ENCODE results near the gene PAK6. TPM values are rescaled to one million over a fixed set of nuclear protein-coding genes. Genes with fewer than 3 reads are reported as not detected.

Gene PAK6
- 5.7 TPM for total RNA-seq
- long read RNA-seq, partial matches to known transcripts: 5 of 9 reads
- long read RNA-seq, other reads (novel, unspliced or antisense): 4 of 9 reads

DNA sequence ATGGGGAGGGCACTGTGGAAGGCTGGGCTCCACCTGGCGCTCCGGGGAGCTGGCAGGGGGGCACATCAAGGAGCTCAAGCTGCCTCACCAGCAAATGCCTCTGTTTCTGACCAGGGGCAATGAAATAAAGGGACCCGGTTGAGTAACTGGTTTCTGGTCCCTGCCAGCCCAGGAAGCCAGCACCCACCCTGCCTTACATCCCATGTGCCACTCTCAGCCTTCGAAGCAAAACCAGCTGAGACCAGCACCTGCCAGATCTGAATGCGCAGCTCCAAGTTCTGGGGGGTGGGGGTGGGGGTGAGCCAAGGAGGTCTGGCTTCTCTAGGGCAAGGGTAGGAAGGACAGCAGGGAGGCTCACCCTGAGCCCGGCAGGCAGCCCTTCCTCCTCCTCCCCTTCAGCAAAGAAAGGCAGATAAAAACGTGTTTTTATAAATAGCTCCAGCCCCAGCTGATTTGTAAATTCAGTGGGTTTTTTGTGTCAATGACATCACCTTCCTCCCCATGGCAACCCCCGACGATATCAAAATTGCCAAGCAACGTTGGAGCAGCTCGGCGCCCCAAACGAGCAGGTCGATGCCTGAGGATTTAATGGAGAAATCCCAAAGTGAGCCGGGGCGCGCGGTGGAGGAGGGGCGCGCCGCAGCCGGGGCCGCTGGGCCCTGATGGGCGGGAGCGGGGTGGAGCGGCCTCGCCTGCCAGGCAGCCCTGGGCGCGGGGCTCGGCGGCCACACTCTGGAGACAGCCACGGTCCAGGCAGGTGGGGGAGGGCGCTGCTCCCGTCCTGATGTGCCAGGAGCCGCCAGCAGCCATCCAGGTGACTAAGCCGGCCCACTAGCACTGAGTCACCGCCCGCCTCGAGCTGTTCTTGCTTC lies at the start of gene PAK6:
Gene PAK6 (plus strand): TSS at position 532 of the 872 bp plus-strand sequence. CDS start 25,723 bp downstream, outside the sequence.
- Histone ChIP-seq H3K9me3 (no peaks in the 10 kb centered on the region), H3K27ac (no peak within 1 kb of the TSS), H3K27me3 (peaks cover 11% of the 10 kb centered on the region), H3K4me3 (peak within 1 kb of the TSS; percentile 17), H3K4me1 (no peaks in the 10 kb centered on the region), H3K36me3 (no peaks in the 10 kb centered on the region)
- intact Hi-C loops (cut with DNase I): no loop called here
- TF ChIP-seq, protein P1, sequence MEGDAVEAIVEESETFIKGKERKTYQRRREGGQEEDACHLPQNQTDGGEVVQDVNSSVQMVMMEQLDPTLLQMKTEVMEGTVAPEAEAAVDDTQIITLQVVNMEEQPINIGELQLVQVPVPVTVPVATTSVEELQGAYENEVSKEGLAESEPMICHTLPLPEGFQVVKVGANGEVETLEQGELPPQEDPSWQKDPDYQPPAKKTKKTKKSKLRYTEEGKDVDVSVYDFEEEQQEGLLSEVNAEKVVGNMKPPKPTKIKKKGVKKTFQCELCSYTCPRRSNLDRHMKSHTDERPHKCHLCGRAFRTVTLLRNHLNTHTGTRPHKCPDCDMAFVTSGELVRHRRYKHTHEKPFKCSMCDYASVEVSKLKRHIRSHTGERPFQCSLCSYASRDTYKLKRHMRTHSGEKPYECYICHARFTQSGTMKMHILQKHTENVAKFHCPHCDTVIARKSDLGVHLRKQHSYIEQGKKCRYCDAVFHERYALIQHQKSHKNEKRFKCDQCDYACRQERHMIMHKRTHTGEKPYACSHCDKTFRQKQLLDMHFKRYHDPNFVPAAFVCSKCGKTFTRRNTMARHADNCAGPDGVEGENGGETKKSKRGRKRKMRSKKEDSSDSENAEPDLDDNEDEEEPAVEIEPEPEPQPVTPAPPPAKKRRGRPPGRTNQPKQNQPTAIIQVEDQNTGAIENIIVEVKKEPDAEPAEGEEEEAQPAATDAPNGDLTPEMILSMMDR (IDR thresholded peaks at IDR 0.05): no peak
- DNase-seq (peak; percentile 84), ATAC-seq (peak; percentile 83)

DNA sequence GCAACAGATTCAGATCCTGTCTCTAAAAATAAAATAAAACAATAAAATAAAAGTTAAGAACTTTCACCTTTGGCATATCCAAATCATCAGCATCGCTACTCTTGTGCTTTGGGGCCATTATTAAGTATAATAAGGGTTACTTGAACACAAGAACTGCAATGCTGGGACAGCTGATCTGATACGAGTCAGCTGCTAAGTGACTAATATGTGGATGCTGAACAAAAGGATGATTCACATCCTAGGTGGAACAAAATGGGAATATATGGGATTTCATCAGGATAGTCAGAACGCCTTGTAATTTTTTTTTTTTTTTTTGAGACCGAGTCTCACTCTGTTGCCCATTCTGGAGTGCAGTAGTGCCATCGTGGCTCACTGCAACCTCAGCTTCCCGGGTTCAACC lies 48.3 kb upstream of the PAK6 start:
- Histone ChIP-seq H3K27ac (no peak overlapping the region), H3K27me3 (no peaks in the 10 kb centered on the region), H3K36me3 (no peaks in the 10 kb centered on the region), H3K9me3 (no peaks in the 10 kb centered on the region), H3K4me3 (no peak overlapping the region), H3K4me1 (no peaks in the 10 kb centered on the region)
- DNase-seq (no peak), ATAC-seq (no peak)
- TF ChIP-seq, protein P1 (IDR thresholded peaks at IDR 0.05): no peak
- intact Hi-C loops (cut with DNase I): no loop called here

DNA sequence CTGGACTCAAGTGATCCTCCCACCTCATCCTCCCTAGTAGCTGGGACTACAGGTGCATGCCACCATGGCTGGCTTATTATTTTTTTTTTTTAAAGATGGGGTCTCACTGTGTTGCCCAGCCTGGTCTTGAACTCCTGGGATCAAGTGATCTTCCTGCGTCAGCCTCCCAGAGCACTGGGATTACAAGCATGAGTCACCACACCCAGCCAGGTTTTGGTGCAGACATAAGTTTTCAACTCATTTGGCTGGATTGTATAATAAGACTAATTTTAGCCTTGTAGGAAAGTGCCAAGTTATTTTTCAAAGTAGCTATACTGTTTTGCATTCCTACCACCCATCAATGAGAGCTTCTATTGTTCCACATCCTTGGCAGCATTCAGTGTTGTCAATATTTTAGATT lies 45.9 kb upstream of the PAK6 start:
- DNase-seq (no peak), ATAC-seq (no peak)
- no peaks in the 10 kb centered on the region for H3K27me3 ChIP-seq
- H3K36me3 ChIP-seq: no peaks in the 10 kb centered on the region
- H3K4me3 ChIP-seq: no peak overlapping the region
- no peaks in the 10 kb centered on the region for H3K9me3 ChIP-seq
- no peaks in the 10 kb centered on the region for H3K4me1 ChIP-seq
- no peak overlapping the region for H3K27ac ChIP-seq
- TF ChIP-seq, protein P1 (IDR thresholded peaks at IDR 0.05): no peak
- intact Hi-C loops (cut with DNase I): no loop called here

DNA sequence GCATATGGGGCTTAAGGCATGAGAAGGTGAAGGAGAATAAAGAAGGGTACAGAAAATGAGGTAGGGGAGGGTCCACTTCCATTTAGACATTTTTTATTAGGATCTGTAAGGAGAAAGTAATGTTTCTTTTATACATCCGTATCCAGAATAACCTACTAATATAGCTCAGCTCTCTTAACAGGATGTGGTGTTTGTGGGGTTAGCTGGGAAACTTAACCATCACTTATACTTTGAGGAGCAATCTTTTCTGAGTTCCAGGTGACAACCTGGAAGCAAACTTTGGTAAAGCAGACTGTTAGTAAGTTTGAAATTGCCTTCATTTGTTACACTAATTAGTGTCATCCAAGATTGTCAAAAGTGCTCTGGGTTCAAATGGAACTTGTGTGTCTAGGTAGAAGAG lies 41.4 kb upstream of the PAK6 start:
- no peaks in the 10 kb centered on the region for H3K27me3 ChIP-seq
- TF ChIP-seq, protein P1 (IDR thresholded peaks at IDR 0.05): no peak
- intact Hi-C loops (cut with DNase I): no loop called here
- no peaks in the 10 kb centered on the region for H3K36me3 ChIP-seq
- no peak overlapping the region for H3K27ac ChIP-seq
- H3K4me1 ChIP-seq: no peaks in the 10 kb centered on the region
- ATAC-seq (no peak), DNase-seq (no peak)
- H3K9me3 ChIP-seq: no peaks in the 10 kb centered on the region
- H3K4me3 ChIP-seq: no peak overlapping the region

DNA sequence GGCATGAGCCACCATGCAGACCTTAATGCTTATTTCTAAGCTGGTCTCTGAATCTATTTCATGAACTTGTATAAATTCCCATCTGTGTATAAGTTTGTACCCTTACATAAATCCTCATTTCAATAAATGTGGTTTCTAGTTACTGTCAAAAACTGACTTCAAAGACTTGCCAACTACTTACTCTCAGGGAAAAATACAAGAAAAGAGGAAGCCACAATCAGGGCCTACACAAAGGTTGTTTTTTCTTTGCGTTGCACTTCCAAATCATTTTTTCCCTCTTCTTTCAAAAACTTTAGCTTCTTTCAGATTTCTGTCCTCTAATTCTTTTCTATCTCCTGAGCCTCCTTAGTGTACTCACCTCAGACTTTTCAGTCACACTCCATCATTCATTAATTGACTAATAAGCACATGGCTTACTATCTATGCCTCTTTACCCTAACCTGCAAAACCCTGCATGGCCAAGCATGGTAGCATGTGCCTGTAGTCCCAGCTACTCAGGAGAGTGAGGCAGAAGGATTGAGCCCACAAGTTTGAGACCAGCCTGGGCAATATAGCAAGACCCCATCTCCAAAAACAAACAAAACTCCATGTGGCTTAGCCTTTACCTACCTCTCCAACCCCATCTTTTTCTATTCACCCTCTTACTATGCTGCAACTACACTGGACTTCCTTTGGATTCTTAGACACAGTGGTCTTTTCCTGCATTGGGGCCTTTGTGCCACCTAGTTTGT lies 40.3 kb upstream of the PAK6 start:
- DNase-seq (no peak), ATAC-seq (no peak)
- Histone ChIP-seq H3K27me3 (no peaks in the 10 kb centered on the region), H3K27ac (no peak overlapping the region), H3K4me1 (no peaks in the 10 kb centered on the region), H3K9me3 (no peaks in the 10 kb centered on the region), H3K36me3 (no peaks in the 10 kb centered on the region), H3K4me3 (no peak overlapping the region)
- intact Hi-C loops (cut with DNase I): no loop called here
- TF ChIP-seq, protein P1 (IDR thresholded peaks at IDR 0.05): no peak
